Caco-2 (cell line): ENCODE results near the gene AHNAK. TPM values are rescaled to one million over a fixed set of nuclear protein-coding genes. Genes with fewer than 3 reads are reported as not detected.

ENCODE experiments used
- BruUV-seq: library from RNA; stranded (reverse); fragments of 400-500 nt; replicated peaks from 2 replicates; lab custom pipeline; 2021; lab: Mats Ljungman, UMichigan
- CTCF ChIA-PET: fragments of 300-600 bp; sonication (Branson Sonifier 250); formaldehyde crosslinking; loops from one replicate; lab custom pipeline; 2022; ENCODE audit warnings: antibody characterized with exemption; lab: Charles Lee
- POLR2A ChIA-PET: fragments of 300-600 bp; sonication (Branson Sonifier 250); formaldehyde crosslinking; loops from one replicate; lab custom pipeline; 2022; ENCODE audit warnings: antibody characterized with exemption; lab: Charles Lee
- DNase-seq, 2 experiments: peaks; one replicate each; pipeline versions ENCODE4 v3.0.0 to v3.0.0-alpha.2; 2020 to 2022
- H3K27me3 ChIP-seq: replicated peaks from 2 replicates; pipeline ENCODE4 v1.6.0; 2011; ENCODE audit warnings: low read length; ENCODE audit not compliant: control insufficient read depth, insufficient read depth
- H3K36me3 ChIP-seq: 2 replicates; pipeline ENCODE4 v1.5.1; 2011; ENCODE audit warnings: low read length; ENCODE audit not compliant: control insufficient read depth, insufficient read depth
- H3K4me1 ChIP-seq: fragments of 250-450 bp; sonication (Bioruptor Pico); 2 replicates; pipeline ENCODE4 v1.5.1; 2020; ENCODE audit warnings: mild to moderate bottlenecking
- H3K4me3 ChIP-seq: 2 replicates; pipeline ENCODE4 v1.5.1; 2011; ENCODE audit warnings: low read depth, mild to moderate bottlenecking, control low read depth, low read length
- H3K9me3 ChIP-seq: fragments of 250-450 bp; sonication (Bioruptor Pico); 2 replicates; pipeline ENCODE4 v1.5.1; 2020; ENCODE audit warnings: mild to moderate bottlenecking, moderate library complexity
- H3K27ac Mint-ChIP-seq: one replicate; pipeline ENCODE4 v1.8.0; 2022; ENCODE audit warnings: mixed read lengths; ENCODE audit not compliant: unreplicated experiment
- H3K27me3 Mint-ChIP-seq: one replicate; pipeline ENCODE4 v1.8.0; 2022; ENCODE audit warnings: mixed read lengths; ENCODE audit not compliant: insufficient read depth, unreplicated experiment
- H3K36me3 Mint-ChIP-seq: one replicate; pipeline ENCODE4 v1.8.0; 2022; ENCODE audit warnings: mild to moderate bottlenecking, mixed read lengths; ENCODE audit not compliant: insufficient read depth, unreplicated experiment
- H3K4me1 Mint-ChIP-seq: one replicate; pipeline ENCODE4 v1.8.0; 2022; ENCODE audit warnings: low read depth, mixed read lengths; ENCODE audit not compliant: unreplicated experiment
- H3K4me3 Mint-ChIP-seq: one replicate; pipeline ENCODE4 v1.8.0; 2022; ENCODE audit warnings: mild to moderate bottlenecking, moderate library complexity, mixed read lengths; ENCODE audit not compliant: unreplicated experiment
- H3K9me3 Mint-ChIP-seq: one replicate; pipeline ENCODE4 v1.8.0; 2022; ENCODE audit warnings: mixed read lengths; ENCODE audit not compliant: unreplicated experiment
- CTCF ChIP-seq, 2 experiments: fragments of 200-600 bp in 1 of 2; IDR thresholded peaks; 1 replicate in 1 of 2; 2 replicates in 1 of 2; pipeline versions ENCODE4 v1.5.1 to v1.8.0; 2011 to 2022; ENCODE audit warnings: antibody characterized with exemption in 1 of 2, control low read depth in 1 of 2, inconsistent platforms in 1 of 2, low read depth in 1 of 2, low read length in 1 of 2, mild to moderate bottlenecking in 1 of 2, moderate library complexity in 1 of 2; ENCODE audit not compliant: insufficient read depth in 1 of 2, severe bottlenecking in 1 of 2, unreplicated experiment in 1 of 2
- intact Hi-C: fragments of 100-400 bp; cut with micrococcal nuclease; formaldehyde crosslinking; loops from one replicate; pipeline ENCODE4 v1.10.0; 2022; ENCODE audit not compliant: unreplicated experiment
- total RNA-seq: library from RNA; stranded (reverse); gene quantifications from 2 replicates; pipeline ENCODE4 v1.2.3, GENCODE V29; 2022

AHNAK gene
- total RNA-seq, 1 experiment from 2014 or later = 312 TPM

- Mint-ChIP-seq H3K9me3 (no peaks in the 10 kb centered on the region), H3K4me1 (peaks cover 32% of the 10 kb centered on the region), H3K4me3 (no peak overlapping the region), H3K36me3 (peaks cover 12% of the 10 kb centered on the region), H3K27me3 (no peaks in the 10 kb centered on the region), H3K27ac (peak overlapping the region; percentile 38)
- peak; percentile 66 to 74 for TF ChIP-seq CTCF (IDR thresholded peaks at IDR 0.05; ENCODE audit: insufficient read depth in 1 of 2, low read depth in 1 of 2, low read length in 1 of 2, severe bottlenecking in 1 of 2, unreplicated experiment in 1 of 2)
- Histone ChIP-seq H3K4me3 (no peak overlapping the region), H3K4me1 (peaks cover 65% of the 10 kb centered on the region), H3K27me3 (no peaks in the 10 kb centered on the region), H3K9me3 (no peaks in the 10 kb centered on the region), H3K36me3 (no peaks in the 10 kb centered on the region)
- intact Hi-C loops = loop anchor here (1.0 to 10.0 kb wide), 6 partner anchors 32 to 280 kb away; partner anchors contain the start of genes LBHD1, UBXN1 and UQCC3
- BruUV-seq = no TSS peak
- ChIA-PET CTCF (interaction anchor here (0.6 to 4.4 kb wide), 17 partner anchors 14 to 358 kb away, joined by 3 to 79 read pairs (median 4); partner anchors contain the start of genes EEF1G and TUT1), POLR2A (interaction anchor here (0.6 to 1.2 kb wide), 4 partner anchors 86 to 270 kb away, joined by 3 to 13 read pairs (median 4); partner anchors contain the start of genes C11orf98, CSKMT, EEF1G and TUT1)
- DNase-seq = peak; percentile 72 to 80
Measured at GRCh38 chr11:62394825-62395538, 151.6 kb downstream of the AHNAK start.

- Histone ChIP-seq H3K4me3 (no peak overlapping the region), H3K27me3 (no peaks in the 10 kb centered on the region), H3K4me1 (peaks cover 53% of the 10 kb centered on the region), H3K36me3 (no peaks in the 10 kb centered on the region), H3K9me3 (no peaks in the 10 kb centered on the region)
- intact Hi-C loops = loop anchor here (1.0 to 10.0 kb wide), 5 partner anchors 11 to 281 kb away; partner anchors contain the start of genes LBHD1, UBXN1 and UQCC3
- H3K36me3 Mint-ChIP-seq = peaks cover 6% of the 10 kb centered on the region
- no TSS peak for BruUV-seq
- peaks cover 24% of the 10 kb centered on the region for H3K4me1 Mint-ChIP-seq
- CTCF ChIA-PET = interaction anchor here (0.9 to 4.4 kb wide), 9 partner anchors 14 to 303 kb away, joined by 3 to 79 read pairs (median 5); partner anchors contain the start of genes AHNAK and TUT1
- POLR2A ChIA-PET = interaction anchor here (1.1 kb wide), 1 partner anchor 180 kb away, joined by 3 read pairs; no protein-coding TSS in a partner anchor
- H3K27ac Mint-ChIP-seq = no peak overlapping the region
- H3K9me3 Mint-ChIP-seq = no peaks in the 10 kb centered on the region
- TF ChIP-seq CTCF (IDR thresholded peaks at IDR 0.05; ENCODE audit: insufficient read depth in 1 of 2, low read depth in 1 of 2, low read length in 1 of 2, severe bottlenecking in 1 of 2, unreplicated experiment in 1 of 2) = peak in 1 of 2 experiments; percentile 17
- no peak overlapping the region for H3K4me3 Mint-ChIP-seq
- no peaks in the 10 kb centered on the region for H3K27me3 Mint-ChIP-seq
- no peak for DNase-seq
Measured at GRCh38 chr11:62393735-62394134, 152.9 kb downstream of the AHNAK start.

- Histone ChIP-seq H3K9me3 (no peaks in the 10 kb centered on the region), H3K27me3 (no peaks in the 10 kb centered on the region), H3K4me1 (peaks cover 47% of the 10 kb centered on the region), H3K4me3 (no peak overlapping the region), H3K36me3 (no peaks in the 10 kb centered on the region)
- no TSS peak for BruUV-seq
- TF ChIP-seq CTCF (IDR thresholded peaks at IDR 0.05; ENCODE audit: insufficient read depth in 1 of 2, low read depth in 1 of 2, low read length in 1 of 2, severe bottlenecking in 1 of 2, unreplicated experiment in 1 of 2) = peak; percentile 69 to 74
- H3K4me1 Mint-ChIP-seq = peaks cover 18% of the 10 kb centered on the region
- H3K27me3 Mint-ChIP-seq = no peaks in the 10 kb centered on the region
- peak; percentile 74 to 81 for DNase-seq
- ChIA-PET POLR2A (interaction anchor here (0.6 to 1.1 kb wide), 3 partner anchors 181 to 245 kb away, joined by 3 to 4 read pairs (median 4); partner anchors contain the start of gene MTA2), CTCF (interaction anchor here (0.5 to 4.4 kb wide), 22 partner anchors 10 to 260 kb away, joined by 3 to 79 read pairs (median 4); partner anchors contain the start of genes AHNAK, ASRGL1, EEF1G and INTS5)
- H3K4me3 Mint-ChIP-seq = no peak overlapping the region
- no peaks in the 10 kb centered on the region for H3K9me3 Mint-ChIP-seq
- intact Hi-C loops = loop anchor here (1.0 to 10.0 kb wide), 2 partner anchors 11 to 282 kb away; partner anchors contain the start of genes LBHD1, UBXN1 and UQCC3
- H3K27ac Mint-ChIP-seq = peak overlapping the region; percentile 36
- no peaks in the 10 kb centered on the region for H3K36me3 Mint-ChIP-seq
Measured at GRCh38 chr11:62393061-62393611, 153.5 kb downstream of the AHNAK start.
